Endothelial cell of umbilical vein (primary cell): Measurements from ENCODE around the gene WFIKKN1. TPM values are rescaled to one million over a fixed set of nuclear protein-coding genes. Genes with fewer than 3 reads are reported as not detected.

Experiments
- BruUV-seq: library from RNA; stranded (reverse); fragments of 400-500 nt; replicated peaks from 2 replicates; lab custom pipeline; 2021; lab: Mats Ljungman, UMichigan
- CTCF ChIA-PET: fragments of 300-600, 350-600 bp; sonication (Branson Sonifier 250); formaldehyde crosslinking; loops from one replicate; lab custom pipeline; 2021; ENCODE audit warnings: antibody characterized with exemption, inconsistent platforms; lab: Charles Lee
- POLR2A ChIA-PET: fragments of 300-600, 350-600 bp; sonication (Branson Sonifier 250); formaldehyde crosslinking; loops from one replicate; lab custom pipeline; 2021; ENCODE audit warnings: antibody characterized with exemption, inconsistent platforms; lab: Charles Lee
- DNase-seq: peaks from one replicate; pipeline ENCODE4 v3.0.0-alpha.2; 2011; ENCODE audit warnings: low read depth, low spot score
- FAIRE-seq: peaks from 2 replicates; lab custom pipeline; 2011; peaks lifted over from hg19 to GRCh38; lab: Jason Lieb, UNC
- H2AFZ ChIP-seq: 2 replicates; pipeline ENCODE4 v1.6.0; 2012; ENCODE audit warnings: low read depth, low read length, control low read depth, inconsistent platforms
- H3K27ac ChIP-seq: 2 replicates; pipeline ENCODE4 v1.5.1; 2011; ENCODE audit warnings: low read depth, mild to moderate bottlenecking, control low read depth, low read length, moderate library complexity; ENCODE audit not compliant: insufficient read depth
- H3K27me3 ChIP-seq, 2 experiments: 2 replicates each; pipeline versions ENCODE4 v1.6.0 to v1.6.1; 2011; ENCODE audit warnings: low read length in 2 of 2, mixed read lengths in 1 of 2; ENCODE audit not compliant: control insufficient read depth in 2 of 2, insufficient read depth in 2 of 2
- H3K36me3 ChIP-seq, 2 experiments: 2 replicates in 1 of 2; 3 replicates in 1 of 2; pipeline ENCODE4 v1.5.1; 2011; ENCODE audit warnings: low read length in 2 of 2, mild to moderate bottlenecking in 1 of 2, moderate library complexity in 1 of 2; ENCODE audit not compliant: control insufficient read depth in 2 of 2, insufficient read depth in 2 of 2; ENCODE audit errors: extremely low read depth in 1 of 2
- H3K4me1 ChIP-seq: 3 replicates; pipeline ENCODE4 v1.5.1; 2011; ENCODE audit warnings: mild to moderate bottlenecking, low read length; ENCODE audit not compliant: control insufficient read depth, insufficient read depth; ENCODE audit errors: extremely low read depth
- H3K4me2 ChIP-seq: 2 replicates; pipeline ENCODE4 v1.6.1; 2011; ENCODE audit warnings: low read length, control low read depth, mixed read lengths; ENCODE audit not compliant: insufficient read depth
- H3K4me3 ChIP-seq, 3 experiments: fragments of 200-600 bp in 1 of 3; sonication (generic), shearing (Covaris generic) in 1 of 3; replicated peaks in 1 of 3; 2 replicates each; pipeline ENCODE4 v1.5.1; 2011 to 2016; ENCODE audit warnings: control low read depth in 3 of 3, low read length in 3 of 3, mild to moderate bottlenecking in 2 of 3, inconsistent platforms in 1 of 3, low read depth in 1 of 3, moderate library complexity in 1 of 3; ENCODE audit not compliant: insufficient read depth in 1 of 3
- H3K79me2 ChIP-seq: 2 replicates; pipeline ENCODE4 v1.6.0; 2012; ENCODE audit warnings: low read length, inconsistent platforms; ENCODE audit not compliant: control insufficient read depth, insufficient read depth
- H3K9ac ChIP-seq: replicated peaks from 2 replicates; pipeline ENCODE3; 2011; ENCODE audit warnings: low read length, control low read depth; ENCODE audit not compliant: insufficient read depth; ENCODE audit errors: extremely low read depth
- H3K9me1 ChIP-seq: replicated peaks from 3 replicates; pipeline ENCODE4 v1.6.0; 2011; ENCODE audit warnings: mild to moderate bottlenecking, low read length; ENCODE audit not compliant: control insufficient read depth, insufficient read depth; ENCODE audit errors: extremely low read depth
- H3K9me3 ChIP-seq: replicated peaks from 2 replicates; pipeline ENCODE4 v1.5.1; 2012; ENCODE audit warnings: low read length, inconsistent platforms; ENCODE audit not compliant: control insufficient read depth, insufficient read depth
- H4K20me1 ChIP-seq: replicated peaks from 2 replicates; pipeline ENCODE3; 2011; ENCODE audit warnings: mild to moderate bottlenecking, low read length; ENCODE audit not compliant: control insufficient read depth, insufficient read depth; ENCODE audit errors: extremely low read depth
- EZH2 ChIP-seq: IDR thresholded peaks from 2 replicates; pipeline ENCODE4 v1.6.1; 2012; ENCODE audit warnings: borderline replicate concordance, low read depth, mild to moderate bottlenecking, moderate library complexity, low read length, inconsistent platforms; ENCODE audit not compliant: severe bottlenecking
- FOS ChIP-seq: IDR thresholded peaks from 2 replicates; pipeline ENCODE4 v1.6.1; 2011; ENCODE audit warnings: mild to moderate bottlenecking, low read length, moderate library complexity, borderline replicate concordance; ENCODE audit not compliant: insufficient read depth
- GATA2 ChIP-seq: IDR thresholded peaks from 2 replicates; pipeline ENCODE4 v1.7.0; 2011; ENCODE audit warnings: low read depth, mild to moderate bottlenecking, moderate library complexity, mixed read lengths, low read length; ENCODE audit not compliant: insufficient read length, insufficient read depth
- JUN ChIP-seq: IDR thresholded peaks from 2 replicates; pipeline ENCODE4 v1.6.1; 2011; ENCODE audit warnings: borderline replicate concordance, low read depth; ENCODE audit not compliant: insufficient read length, insufficient read depth
- MAX ChIP-seq: IDR thresholded peaks from 2 replicates; pipeline ENCODE4 v1.6.1; 2011; ENCODE audit not compliant: insufficient read depth, insufficient read length
- MYC ChIP-seq: IDR thresholded peaks from one replicate; pipeline ENCODE4 v1.6.1; 2011; ENCODE audit warnings: mild to moderate bottlenecking, low read depth, low read length
- POLR2A ChIP-seq: IDR thresholded peaks from 2 replicates; pipeline ENCODE4 v1.6.1; 2012; ENCODE audit warnings: low read depth, mild to moderate bottlenecking, control low read depth, low read length
- POLR2AphosphoS5 ChIP-seq: IDR thresholded peaks from 2 replicates; pipeline ENCODE4 v1.6.1; 2012; ENCODE audit warnings: low read depth, mild to moderate bottlenecking, control low read depth, low read length, moderate library complexity; ENCODE audit not compliant: insufficient read depth
- dilution Hi-C: fragments of 300-500 bp; cut with MboI; formaldehyde crosslinking; loops from one replicate; pipeline ENCODE4 v1.15.0; 2019; ENCODE audit warnings: low sequenced_read_pairs; ENCODE audit not compliant: extremely low pct_ligation_motif_present
- intact Hi-C: fragments of 100-400 bp; cut with micrococcal nuclease; formaldehyde crosslinking; loops from one replicate; pipeline ENCODE4 v1.10.0; 2022
- polyA plus RNA-seq, 4 experiments: library from polyadenylated mRNA; depleted of rRNA in 3 of 4; stranded (reverse) in 3 of 4; unstranded in 1 of 4; fragments of >200 nt; gene quantifications; 2 replicates each; pipeline versions ENCODE4 v1.2.1 to v1.2.3, GENCODE V29; 2011 to 2012; ENCODE audit warnings: missing spikeins in 1 of 4
- total RNA-seq: library from RNA; stranded (reverse); gene quantifications from 2 replicates; pipeline ENCODE4 v1.2.3, GENCODE V29; 2021
- TF ChIP-seq, protein P1 (sequence below), 2 donors: IDR thresholded peaks; 1 replicate in 1 of 2; 2 replicates in 1 of 2; pipeline ENCODE4 v1.5.1; 2011; ENCODE audit warnings: low read length in 2 of 2, mild to moderate bottlenecking in 2 of 2, moderate library complexity in 2 of 2, control low read depth in 1 of 2, inconsistent platforms in 1 of 2, low read depth in 1 of 2; ENCODE audit not compliant: insufficient read depth in 1 of 2; ENCODE audit errors: extremely low read depth in 1 of 2

Gene WFIKKN1
- total and polyA plus RNA-seq, 2 donors (not counting 3 experiments of a cell fraction or from before 2014, with no cell fraction given), result 0.06 to 0.40 TPM

GRCh38 chr16:609316-609715, 21.5 kb upstream of the WFIKKN1 start:
- TF ChIP-seq POLR2AphosphoS5, result no peak
- TF ChIP-seq, protein P1, sequence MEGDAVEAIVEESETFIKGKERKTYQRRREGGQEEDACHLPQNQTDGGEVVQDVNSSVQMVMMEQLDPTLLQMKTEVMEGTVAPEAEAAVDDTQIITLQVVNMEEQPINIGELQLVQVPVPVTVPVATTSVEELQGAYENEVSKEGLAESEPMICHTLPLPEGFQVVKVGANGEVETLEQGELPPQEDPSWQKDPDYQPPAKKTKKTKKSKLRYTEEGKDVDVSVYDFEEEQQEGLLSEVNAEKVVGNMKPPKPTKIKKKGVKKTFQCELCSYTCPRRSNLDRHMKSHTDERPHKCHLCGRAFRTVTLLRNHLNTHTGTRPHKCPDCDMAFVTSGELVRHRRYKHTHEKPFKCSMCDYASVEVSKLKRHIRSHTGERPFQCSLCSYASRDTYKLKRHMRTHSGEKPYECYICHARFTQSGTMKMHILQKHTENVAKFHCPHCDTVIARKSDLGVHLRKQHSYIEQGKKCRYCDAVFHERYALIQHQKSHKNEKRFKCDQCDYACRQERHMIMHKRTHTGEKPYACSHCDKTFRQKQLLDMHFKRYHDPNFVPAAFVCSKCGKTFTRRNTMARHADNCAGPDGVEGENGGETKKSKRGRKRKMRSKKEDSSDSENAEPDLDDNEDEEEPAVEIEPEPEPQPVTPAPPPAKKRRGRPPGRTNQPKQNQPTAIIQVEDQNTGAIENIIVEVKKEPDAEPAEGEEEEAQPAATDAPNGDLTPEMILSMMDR (IDR thresholded peaks at IDR 0.05; ENCODE audit: extremely low read depth in 1 of 2, insufficient read depth in 1 of 2, low read depth in 1 of 2, low read length in 2 of 2), result no peak
- TF ChIP-seq GATA2, result no peak
- TF ChIP-seq FOS, result no peak
- TF ChIP-seq MYC, result no peak
- TF ChIP-seq MAX, result no peak
- TF ChIP-seq JUN, result no peak
- TF ChIP-seq POLR2A, result no peak
- no peak for TF ChIP-seq EZH2

More at GRCh38 chr16:609316-609715, 21.5 kb upstream of the WFIKKN1 start:
- intact Hi-C loops (no loop called here), dilution Hi-C loops (no loop called here)
- no peaks in the 10 kb centered on the region for H4K20me1 ChIP-seq
- ChIA-PET CTCF (interaction anchor here (0.6 to 2.0 kb wide), 5 partner anchors 9 to 32 kb away, joined by 3 to 9 read pairs (median 3); partner anchors contain the start of gene RAB40C), POLR2A (no interaction called here)
- no peak overlapping the region for H3K9ac ChIP-seq
- no peak overlapping the region for H3K4me2 ChIP-seq
- H3K4me3 ChIP-seq, result no peak overlapping the region
- H3K79me2 ChIP-seq, result peaks cover 1% of the 10 kb centered on the region
- H3K27ac ChIP-seq, result no peak overlapping the region
- BruUV-seq, result no TSS peak
- H3K36me3 ChIP-seq, result no peaks in the 10 kb centered on the region
- no peaks in the 10 kb centered on the region for H3K27me3 ChIP-seq
- no peaks in the 10 kb centered on the region for H3K9me3 ChIP-seq
- no peak overlapping the region for H2AFZ ChIP-seq
- no peak for FAIRE-seq
- no peaks in the 10 kb centered on the region for H3K4me1 ChIP-seq
- no peaks in the 10 kb centered on the region for H3K9me1 ChIP-seq
- no peak for DNase-seq
